Testis (tissue), 2 donors: ENCODE results near the gene KLK11.

Experiments used
- POLR2A ChIP-seq: fragments of 450-650 bp; IDR thresholded peaks from one replicate; pipeline ENCODE4 v1.6.1; 2017; ENCODE audit warnings: antibody characterized with exemption, mild to moderate bottlenecking, moderate library complexity
- TF ChIP-seq, protein P1 (sequence below), 3 experiments: fragments of 450-650 bp in 2 of 3; fragments of 200-600 bp in 1 of 3; sonication (generic) in 1 of 3; IDR thresholded peaks; one replicate each; pipeline ENCODE4 v1.5.1; 2016 to 2019; ENCODE audit warnings: antibody characterized with exemption in 3 of 3, mild to moderate bottlenecking in 2 of 3, moderate library complexity in 1 of 3

DNA sequence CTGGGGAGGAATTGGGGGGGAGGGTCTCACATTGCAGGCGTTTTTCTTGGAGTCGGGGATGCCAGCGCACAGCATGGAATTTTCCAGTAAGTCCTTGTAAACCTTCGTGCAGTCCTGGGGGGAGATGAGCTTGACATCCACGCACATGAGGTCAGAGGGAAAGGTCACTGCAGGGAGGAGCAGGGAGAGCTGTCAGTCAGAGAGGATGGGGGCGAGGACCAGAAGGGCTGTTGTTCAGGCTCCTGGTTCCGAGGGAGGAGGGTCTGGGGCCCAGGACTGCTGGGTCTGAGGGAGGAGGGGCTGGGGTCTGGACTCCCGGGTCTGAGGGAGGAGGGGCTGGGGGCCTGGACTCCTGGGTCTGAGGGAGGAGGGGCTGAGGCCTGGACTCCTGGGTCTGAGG is 46.7 kb downstream of the KLK11 start:
- TF ChIP-seq POLR2A: no peak
- TF ChIP-seq, protein P1, sequence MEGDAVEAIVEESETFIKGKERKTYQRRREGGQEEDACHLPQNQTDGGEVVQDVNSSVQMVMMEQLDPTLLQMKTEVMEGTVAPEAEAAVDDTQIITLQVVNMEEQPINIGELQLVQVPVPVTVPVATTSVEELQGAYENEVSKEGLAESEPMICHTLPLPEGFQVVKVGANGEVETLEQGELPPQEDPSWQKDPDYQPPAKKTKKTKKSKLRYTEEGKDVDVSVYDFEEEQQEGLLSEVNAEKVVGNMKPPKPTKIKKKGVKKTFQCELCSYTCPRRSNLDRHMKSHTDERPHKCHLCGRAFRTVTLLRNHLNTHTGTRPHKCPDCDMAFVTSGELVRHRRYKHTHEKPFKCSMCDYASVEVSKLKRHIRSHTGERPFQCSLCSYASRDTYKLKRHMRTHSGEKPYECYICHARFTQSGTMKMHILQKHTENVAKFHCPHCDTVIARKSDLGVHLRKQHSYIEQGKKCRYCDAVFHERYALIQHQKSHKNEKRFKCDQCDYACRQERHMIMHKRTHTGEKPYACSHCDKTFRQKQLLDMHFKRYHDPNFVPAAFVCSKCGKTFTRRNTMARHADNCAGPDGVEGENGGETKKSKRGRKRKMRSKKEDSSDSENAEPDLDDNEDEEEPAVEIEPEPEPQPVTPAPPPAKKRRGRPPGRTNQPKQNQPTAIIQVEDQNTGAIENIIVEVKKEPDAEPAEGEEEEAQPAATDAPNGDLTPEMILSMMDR (IDR thresholded peaks at IDR 0.05): no peak
